OCI-LY3 (cell line): ENCODE measurements around the gene NDUFA6.

ENCODE experiments used
- H2AFZ ChIP-seq: fragments of 200-600, 300-600 bp; shearing (Covaris generic); 2 replicates; pipeline ENCODE4 v1.6.0; 2014; ENCODE audit warnings: antibody characterized with exemption, low read depth, low read length
- H3K27ac ChIP-seq: fragments of 200-600, 300-600 bp; sonication (generic); 2 replicates; pipeline ENCODE4 v1.5.1; 2014; ENCODE audit warnings: mild to moderate bottlenecking, low read length, moderate library complexity, mixed read lengths
- H3K27me3 ChIP-seq: fragments of 200-600, 300-600 bp; sonication (generic); 2 replicates; pipeline ENCODE4 v1.6.1; 2014; ENCODE audit warnings: low read depth, low read length, mixed read lengths
- H3K36me3 ChIP-seq: fragments of 200-600, 300-600 bp; sonication (generic); replicated peaks from 2 replicates; pipeline ENCODE3; 2014; ENCODE audit warnings: low read depth, low read length, mixed read lengths
- H3K4me1 ChIP-seq: fragments of 300-600, 200-600 bp; sonication (generic); 2 replicates; pipeline ENCODE4 v1.6.1; 2014; ENCODE audit warnings: low read length, mixed read lengths
- H3K4me2 ChIP-seq: fragments of 200-600, 300-600 bp; sonication (generic); 2 replicates; pipeline ENCODE4 v1.6.1; 2014; ENCODE audit warnings: low read length, mixed read lengths
- H3K4me3 ChIP-seq: fragments of 300-600, 200-600 bp; sonication (generic); 2 replicates; pipeline ENCODE4 v1.5.1; 2014; ENCODE audit warnings: antibody characterized with exemption, mild to moderate bottlenecking, low read length, moderate library complexity
- H3K79me2 ChIP-seq: fragments of 300-600, 200-600 bp; shearing (Covaris generic); 2 replicates; pipeline ENCODE4 v1.6.1; 2014; ENCODE audit warnings: mild to moderate bottlenecking, low read length, mixed read lengths
- H3K9ac ChIP-seq: fragments of 300-600, 200-600 bp; shearing (Covaris generic); 2 replicates; pipeline ENCODE4 v1.6.0; 2014; ENCODE audit warnings: mild to moderate bottlenecking, low read length, moderate library complexity
- H3K9me3 ChIP-seq: fragments of 200-600, 300-600 bp; shearing (Covaris generic); 2 replicates; pipeline ENCODE4 v1.6.1; 2014; ENCODE audit warnings: low read length, mixed read lengths; ENCODE audit not compliant: insufficient read depth
- H4K20me1 ChIP-seq: fragments of 200-600, 300-600 bp; sonication (generic); 2 replicates; pipeline ENCODE4 v1.6.1; 2016; ENCODE audit warnings: low read length, mixed read lengths; ENCODE audit not compliant: insufficient read depth
- EZH2phosphoT487 ChIP-seq: fragments of 200-600 bp; shearing (Covaris generic); IDR thresholded peaks from 2 replicates; pipeline ENCODE4 v1.6.1; 2018; ENCODE audit warnings: antibody characterized with exemption, mixed run types, low read depth
- TF ChIP-seq, protein P1 (sequence below): fragments of 200-600, 300-600 bp; sonication (generic); IDR thresholded peaks from 2 replicates; pipeline ENCODE4 v1.5.1; 2014; ENCODE audit warnings: antibody characterized with exemption, low read length, low read depth

Gene NDUFA6

DNA sequence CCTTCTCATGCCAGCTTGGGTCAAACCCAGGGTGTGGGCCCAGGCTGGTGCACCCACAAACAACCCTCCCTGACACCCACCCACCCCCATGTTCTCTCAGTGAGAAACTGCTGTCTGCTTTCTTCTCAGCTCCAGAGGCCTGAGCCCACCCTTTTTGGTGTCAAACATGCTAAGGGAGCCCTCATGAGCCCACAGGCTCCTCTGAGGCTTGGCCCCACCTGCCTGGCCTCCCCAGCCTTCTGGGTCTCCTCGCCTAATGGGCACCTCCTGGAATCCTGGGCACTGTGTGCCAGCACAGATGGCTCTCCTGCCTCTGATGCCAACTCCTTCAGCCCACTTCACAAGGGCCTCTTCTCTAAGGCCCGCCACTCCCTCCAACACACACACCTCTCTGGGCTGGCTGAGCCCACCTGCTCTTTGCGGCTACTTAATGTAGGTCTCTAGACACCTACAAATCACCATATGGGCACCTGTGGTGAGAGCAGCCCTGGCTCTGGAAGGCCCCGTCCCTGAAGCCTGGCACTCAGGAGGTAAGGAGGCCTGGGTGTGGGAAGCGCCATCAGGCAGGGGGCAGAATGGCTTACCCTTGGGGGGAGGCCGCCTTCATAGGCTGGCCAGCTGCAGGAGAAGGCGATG, 24.3 kb downstream of the NDUFA6 start:
- Histone ChIP-seq H3K36me3 (peaks cover 65% of the 10 kb centered on the region), H2AFZ (no peak overlapping the region), H3K79me2 (peaks cover 19% of the 10 kb centered on the region), H3K4me2 (no peak overlapping the region), H3K4me3 (no peak overlapping the region), H4K20me1 (no peaks in the 10 kb centered on the region), H3K9me3 (no peaks in the 10 kb centered on the region), H3K4me1 (peaks cover 13% of the 10 kb centered on the region), H3K27me3 (no peaks in the 10 kb centered on the region), H3K9ac (no peak overlapping the region), H3K27ac (no peak overlapping the region)
- no peak for TF ChIP-seq EZH2phosphoT487

DNA sequence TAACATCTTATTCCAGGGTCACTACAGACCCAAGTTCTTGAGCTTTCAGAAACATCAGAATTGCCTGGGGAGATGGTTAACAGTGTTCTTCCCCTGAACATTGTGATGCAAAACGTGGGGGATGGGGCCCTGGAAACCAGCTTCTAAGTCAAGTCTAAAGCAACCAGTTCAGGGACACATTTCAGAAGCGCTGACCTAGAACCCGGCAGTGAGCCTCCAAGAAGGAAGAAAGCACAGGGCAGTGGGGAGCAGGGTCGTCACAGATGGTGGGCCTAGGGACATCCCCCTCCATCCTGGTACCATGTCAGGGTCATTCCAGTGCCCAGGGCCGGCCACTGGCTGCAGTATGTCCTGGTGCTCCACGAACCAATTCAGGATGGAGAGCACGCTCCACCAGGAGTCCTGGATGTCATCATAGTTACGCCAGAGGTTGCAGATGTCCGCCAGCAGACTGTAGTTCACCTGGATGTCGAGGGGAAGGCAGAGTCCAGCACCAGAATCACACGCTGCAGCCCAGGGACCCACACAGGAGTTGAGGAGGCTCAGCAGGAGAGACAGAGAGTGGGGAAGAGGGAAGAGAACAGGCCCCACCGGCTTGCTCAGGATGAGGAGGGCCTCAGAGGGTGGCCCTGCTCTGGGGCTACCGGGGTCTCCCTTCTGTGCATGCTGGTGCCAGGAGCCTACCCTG, 25.0 kb downstream of the NDUFA6 start:
- TF ChIP-seq EZH2phosphoT487: no peak
- TF ChIP-seq, protein P1, sequence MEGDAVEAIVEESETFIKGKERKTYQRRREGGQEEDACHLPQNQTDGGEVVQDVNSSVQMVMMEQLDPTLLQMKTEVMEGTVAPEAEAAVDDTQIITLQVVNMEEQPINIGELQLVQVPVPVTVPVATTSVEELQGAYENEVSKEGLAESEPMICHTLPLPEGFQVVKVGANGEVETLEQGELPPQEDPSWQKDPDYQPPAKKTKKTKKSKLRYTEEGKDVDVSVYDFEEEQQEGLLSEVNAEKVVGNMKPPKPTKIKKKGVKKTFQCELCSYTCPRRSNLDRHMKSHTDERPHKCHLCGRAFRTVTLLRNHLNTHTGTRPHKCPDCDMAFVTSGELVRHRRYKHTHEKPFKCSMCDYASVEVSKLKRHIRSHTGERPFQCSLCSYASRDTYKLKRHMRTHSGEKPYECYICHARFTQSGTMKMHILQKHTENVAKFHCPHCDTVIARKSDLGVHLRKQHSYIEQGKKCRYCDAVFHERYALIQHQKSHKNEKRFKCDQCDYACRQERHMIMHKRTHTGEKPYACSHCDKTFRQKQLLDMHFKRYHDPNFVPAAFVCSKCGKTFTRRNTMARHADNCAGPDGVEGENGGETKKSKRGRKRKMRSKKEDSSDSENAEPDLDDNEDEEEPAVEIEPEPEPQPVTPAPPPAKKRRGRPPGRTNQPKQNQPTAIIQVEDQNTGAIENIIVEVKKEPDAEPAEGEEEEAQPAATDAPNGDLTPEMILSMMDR: no peak
- Histone ChIP-seq H3K27ac (no peak overlapping the region), H3K9ac (no peak overlapping the region), H3K4me2 (no peak overlapping the region), H4K20me1 (no peaks in the 10 kb centered on the region), H2AFZ (no peak overlapping the region), H3K36me3 (peaks cover 72% of the 10 kb centered on the region), H3K4me1 (peaks cover 9% of the 10 kb centered on the region), H3K9me3 (no peaks in the 10 kb centered on the region), H3K4me3 (no peak overlapping the region), H3K27me3 (no peaks in the 10 kb centered on the region), H3K79me2 (peaks cover 19% of the 10 kb centered on the region)

DNA sequence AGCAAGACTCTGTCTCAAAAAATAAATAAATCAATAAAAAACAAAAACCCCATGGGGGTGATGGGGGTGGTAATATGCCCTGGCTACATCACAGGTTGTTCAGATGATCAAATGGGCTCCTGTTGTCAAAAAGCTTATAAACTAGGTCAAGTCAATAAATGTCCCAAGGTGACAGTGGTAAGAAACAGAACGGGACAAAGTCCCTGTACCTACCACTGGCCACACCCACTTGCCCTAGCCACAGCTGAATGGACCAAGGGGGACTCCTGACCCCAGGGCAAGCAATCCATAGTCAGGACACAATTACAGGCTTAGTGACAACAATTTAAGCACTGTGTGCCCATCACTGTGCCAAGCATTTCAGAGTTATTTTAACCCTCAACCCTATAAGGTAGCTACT, 25.9 kb downstream of the NDUFA6 start:
- H3K4me2 ChIP-seq: no peak overlapping the region
- H3K27me3 ChIP-seq: no peaks in the 10 kb centered on the region
- H3K79me2 ChIP-seq: peaks cover 11% of the 10 kb centered on the region
- no peak overlapping the region for H3K27ac ChIP-seq
- H3K4me1 ChIP-seq: peaks cover 5% of the 10 kb centered on the region
- H3K9me3 ChIP-seq: no peaks in the 10 kb centered on the region
- H2AFZ ChIP-seq: no peak overlapping the region
- TF ChIP-seq, protein P1: no peak
- TF ChIP-seq EZH2phosphoT487: no peak
- H3K9ac ChIP-seq: no peak overlapping the region
- H3K36me3 ChIP-seq: peaks cover 81% of the 10 kb centered on the region
- no peak overlapping the region for H3K4me3 ChIP-seq
- no peaks in the 10 kb centered on the region for H4K20me1 ChIP-seq

DNA sequence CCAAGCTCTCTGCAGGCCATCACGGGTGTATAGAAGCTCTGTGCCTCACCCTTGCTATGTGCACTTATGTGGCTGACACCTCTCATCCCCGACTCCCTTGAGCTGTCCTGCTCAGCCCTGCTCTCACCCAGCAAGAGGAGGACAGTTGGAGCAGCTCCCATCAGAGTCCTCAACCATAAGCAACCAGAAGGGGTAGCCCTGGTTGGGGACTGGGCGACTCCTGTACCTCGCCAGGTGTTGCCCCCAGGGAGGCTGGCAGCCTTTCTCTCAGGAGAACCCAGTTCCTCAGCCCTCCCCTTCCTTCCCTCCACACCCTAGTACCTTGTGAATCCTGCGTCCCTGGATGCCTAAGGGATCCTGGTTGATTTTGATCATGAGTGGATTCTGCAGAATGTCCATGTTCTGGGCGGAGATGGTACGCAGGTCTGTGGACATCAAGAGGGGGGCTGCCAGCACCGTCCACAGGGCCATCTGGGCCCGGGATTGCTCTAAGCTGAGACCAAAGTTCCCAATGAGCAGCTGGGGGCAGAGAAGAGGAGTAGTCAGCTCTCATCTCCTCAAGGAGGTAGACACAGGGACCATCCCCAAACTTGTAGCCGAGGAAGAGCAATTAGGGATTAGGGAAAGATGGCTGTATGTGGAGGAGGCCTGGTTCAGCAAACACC, 27.9 kb downstream of the NDUFA6 start:
- Histone ChIP-seq H2AFZ (no peak overlapping the region), H3K9me3 (peaks cover 13% of the 10 kb centered on the region), H3K79me2 (no peaks in the 10 kb centered on the region), H4K20me1 (no peaks in the 10 kb centered on the region), H3K36me3 (peaks cover 83% of the 10 kb centered on the region), H3K4me3 (no peak overlapping the region), H3K27ac (no peak overlapping the region), H3K4me1 (no peaks in the 10 kb centered on the region), H3K27me3 (no peaks in the 10 kb centered on the region), H3K9ac (no peak overlapping the region), H3K4me2 (no peak overlapping the region)
- TF ChIP-seq, protein P1: no peak
- no peak for TF ChIP-seq EZH2phosphoT487
